ENCODE results near the gene ZNF77. TPM values are rescaled to one million over a fixed set of nuclear protein-coding genes. Genes with fewer than 3 reads are reported as not detected.

ZNF77 gene
- total RNA-seq, 1 donor from 2014 or later = 4.1 TPM

DNA sequence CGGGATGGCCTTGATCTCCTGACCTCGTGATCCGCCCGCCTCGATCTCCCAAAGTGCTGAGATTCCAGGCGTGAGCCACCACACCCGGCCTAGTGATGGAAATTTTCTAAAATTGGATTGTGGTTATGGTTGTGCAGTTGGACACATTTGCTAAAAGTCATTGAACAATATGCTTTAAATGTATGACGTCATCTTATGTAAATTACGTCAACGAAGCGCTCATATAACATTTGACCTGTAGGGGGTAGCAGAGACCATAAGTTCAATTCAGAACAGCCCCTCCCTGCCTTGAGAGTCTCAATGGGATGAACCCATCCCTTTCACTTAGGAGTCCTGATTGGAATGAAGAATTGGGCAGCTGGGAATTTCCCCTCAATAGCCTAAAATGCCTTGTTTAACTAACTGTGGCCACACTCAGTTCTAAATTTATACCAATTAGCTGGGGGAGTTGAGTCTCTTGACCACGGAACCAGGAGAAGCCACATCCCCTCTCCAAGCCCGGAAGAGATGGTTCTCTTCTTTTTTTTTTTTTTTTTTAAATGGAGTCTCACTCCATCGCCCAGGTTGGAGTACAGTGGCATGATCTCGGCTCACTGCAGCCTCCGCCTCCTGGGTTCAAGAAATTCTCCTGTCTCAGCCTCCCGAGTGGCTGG, 17.4 kb upstream of the ZNF77 start:
- H3K4me3 Mint-ChIP-seq (ENCODE audit: unreplicated experiment) = peak overlapping the region; percentile 25
- H3K4me1 Mint-ChIP-seq (ENCODE audit: low read depth) = peaks cover 5% of the 10 kb centered on the region
- H3K36me3 Mint-ChIP-seq (ENCODE audit: low read depth) = no peaks in the 10 kb centered on the region
- H3K27ac Mint-ChIP-seq (ENCODE audit: unreplicated experiment) = no peak overlapping the region
- DNase-seq (ENCODE audit: low spot score) = no peak
- peaks cover 6% of the 10 kb centered on the region for H3K27me3 Mint-ChIP-seq (ENCODE audit: low read depth)
- TF ChIP-seq CTCF (IDR thresholded peaks at IDR 0.05) = peak; percentile 91
- H3K9me3 Mint-ChIP-seq (ENCODE audit: low read depth) = no peaks in the 10 kb centered on the region

GRCh38 chr19:2960120-2960519, 15.3 kb upstream of the ZNF77 start:
- no peak for DNase-seq (ENCODE audit: low spot score)
- Mint-ChIP-seq H3K27me3 (ENCODE audit: low read depth) (peaks cover 6% of the 10 kb centered on the region), H3K4me1 (ENCODE audit: low read depth) (peaks cover 5% of the 10 kb centered on the region), H3K9me3 (ENCODE audit: low read depth) (no peaks in the 10 kb centered on the region), H3K27ac (ENCODE audit: unreplicated experiment) (no peak overlapping the region), H3K36me3 (ENCODE audit: low read depth) (no peaks in the 10 kb centered on the region), H3K4me3 (ENCODE audit: unreplicated experiment) (no peak overlapping the region)
- TF ChIP-seq CTCF (IDR thresholded peaks at IDR 0.05) = no peak

- H3K36me3 Mint-ChIP-seq (ENCODE audit: low read depth) = no peaks in the 10 kb centered on the region
- peaks cover 6% of the 10 kb centered on the region for H3K27me3 Mint-ChIP-seq (ENCODE audit: low read depth)
- DNase-seq (ENCODE audit: low spot score) = no peak
- no peak overlapping the region for H3K27ac Mint-ChIP-seq (ENCODE audit: unreplicated experiment)
- H3K9me3 Mint-ChIP-seq (ENCODE audit: low read depth) = no peaks in the 10 kb centered on the region
- no peak for TF ChIP-seq CTCF (IDR thresholded peaks at IDR 0.05)
- peaks cover 3% of the 10 kb centered on the region for H3K4me1 Mint-ChIP-seq (ENCODE audit: low read depth)
- no peak overlapping the region for H3K4me3 Mint-ChIP-seq (ENCODE audit: unreplicated experiment)
Observed at GRCh38 chr19:2957160-2957559, 12.4 kb upstream of the ZNF77 start.

DNA sequence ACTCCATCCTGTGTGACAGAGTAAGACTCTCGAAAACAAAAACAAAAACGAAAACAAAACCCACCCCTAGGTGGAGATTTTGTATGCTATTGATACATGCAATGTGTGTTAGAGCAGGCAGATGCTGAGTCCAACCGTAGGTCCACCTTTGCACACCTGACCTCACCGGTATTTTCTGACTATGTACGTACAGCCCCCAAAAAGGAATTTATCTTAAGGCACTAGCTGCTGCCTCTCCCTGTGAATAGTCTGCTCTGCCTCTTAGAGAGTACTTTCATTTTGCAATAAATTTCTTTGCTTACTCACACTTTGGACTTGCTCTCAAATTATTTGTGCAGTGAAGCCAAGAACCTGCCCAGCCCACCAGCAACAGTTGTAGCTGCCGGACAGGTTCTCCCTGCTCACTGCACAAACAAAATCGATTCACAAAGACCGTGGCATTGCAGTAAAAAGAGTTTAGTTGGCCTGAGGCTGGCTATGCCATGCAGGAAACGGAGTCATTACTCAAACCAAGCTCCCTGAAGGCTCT, 8.2 kb upstream of the ZNF77 start:
- Mint-ChIP-seq H3K4me1 (ENCODE audit: low read depth) (peaks cover 14% of the 10 kb centered on the region), H3K27ac (ENCODE audit: unreplicated experiment) (no peak overlapping the region), H3K4me3 (ENCODE audit: unreplicated experiment) (no peak overlapping the region), H3K27me3 (ENCODE audit: low read depth) (peaks cover 2% of the 10 kb centered on the region), H3K36me3 (ENCODE audit: low read depth) (no peaks in the 10 kb centered on the region), H3K9me3 (ENCODE audit: low read depth) (no peaks in the 10 kb centered on the region)
- no peak for DNase-seq (ENCODE audit: low spot score)
- TF ChIP-seq CTCF (IDR thresholded peaks at IDR 0.05) = no peak

- peak; percentile 99 for DNase-seq (ENCODE audit: low spot score)
- peaks cover 23% of the 10 kb centered on the region for H3K4me1 Mint-ChIP-seq (ENCODE audit: low read depth)
- no peaks in the 10 kb centered on the region for H3K36me3 Mint-ChIP-seq (ENCODE audit: low read depth)
- no peaks in the 10 kb centered on the region for H3K9me3 Mint-ChIP-seq (ENCODE audit: low read depth)
- peak overlapping the region; percentile 92 for H3K4me3 Mint-ChIP-seq (ENCODE audit: unreplicated experiment)
- TF ChIP-seq CTCF (IDR thresholded peaks at IDR 0.05) = no peak
- H3K27ac Mint-ChIP-seq (ENCODE audit: unreplicated experiment) = peak overlapping the region; percentile 97
- no peaks in the 10 kb centered on the region for H3K27me3 Mint-ChIP-seq (ENCODE audit: low read depth)
Observed at GRCh38 chr19:2950286-2951124, 5.7 kb upstream of the ZNF77 start.

Data from chondrocyte (in vitro differentiated cells).